ENCODE data around the gene BRI3BP.

DNA sequence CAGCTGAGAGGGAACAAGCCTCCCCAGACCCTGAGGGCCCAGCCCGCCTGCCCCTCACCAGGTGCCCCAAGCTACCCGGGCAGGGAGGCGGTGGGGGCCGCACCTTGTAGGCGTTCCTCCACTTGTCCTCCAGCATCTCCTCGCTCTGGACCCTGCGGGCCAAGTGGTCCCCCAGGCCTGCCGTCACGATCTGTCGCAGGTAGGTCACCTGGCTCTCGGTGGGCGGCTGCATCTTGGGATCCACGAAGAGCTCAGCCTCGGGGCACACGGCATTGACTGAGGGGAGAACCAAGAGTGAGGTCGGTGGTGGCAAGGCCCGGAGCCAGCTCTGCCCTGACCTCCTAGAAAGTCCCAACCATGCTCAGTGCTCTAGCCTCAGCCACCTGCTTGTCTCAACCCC is 41.1 kb upstream of the BRI3BP start:
- no peak for TF ChIP-seq POLR2A (IDR thresholded peaks at IDR 0.05)
- TF ChIP-seq, protein P1, sequence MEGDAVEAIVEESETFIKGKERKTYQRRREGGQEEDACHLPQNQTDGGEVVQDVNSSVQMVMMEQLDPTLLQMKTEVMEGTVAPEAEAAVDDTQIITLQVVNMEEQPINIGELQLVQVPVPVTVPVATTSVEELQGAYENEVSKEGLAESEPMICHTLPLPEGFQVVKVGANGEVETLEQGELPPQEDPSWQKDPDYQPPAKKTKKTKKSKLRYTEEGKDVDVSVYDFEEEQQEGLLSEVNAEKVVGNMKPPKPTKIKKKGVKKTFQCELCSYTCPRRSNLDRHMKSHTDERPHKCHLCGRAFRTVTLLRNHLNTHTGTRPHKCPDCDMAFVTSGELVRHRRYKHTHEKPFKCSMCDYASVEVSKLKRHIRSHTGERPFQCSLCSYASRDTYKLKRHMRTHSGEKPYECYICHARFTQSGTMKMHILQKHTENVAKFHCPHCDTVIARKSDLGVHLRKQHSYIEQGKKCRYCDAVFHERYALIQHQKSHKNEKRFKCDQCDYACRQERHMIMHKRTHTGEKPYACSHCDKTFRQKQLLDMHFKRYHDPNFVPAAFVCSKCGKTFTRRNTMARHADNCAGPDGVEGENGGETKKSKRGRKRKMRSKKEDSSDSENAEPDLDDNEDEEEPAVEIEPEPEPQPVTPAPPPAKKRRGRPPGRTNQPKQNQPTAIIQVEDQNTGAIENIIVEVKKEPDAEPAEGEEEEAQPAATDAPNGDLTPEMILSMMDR (IDR thresholded peaks at IDR 0.05 in 8 of 11, conservative IDR thresholded peaks at IDR 0.05 in 3 of 11) = no peak
